Duodenal mucosa (tissue), 2 donors: ENCODE data around the gene KIF13A.

Experiments used
- H3K27ac ChIP-seq: one replicate; pipeline ENCODE4 v1.7.0; 2013; ENCODE audit warnings: low read depth, low read length
- H3K27me3 ChIP-seq, 2 donors: one replicate each; pipeline ENCODE4 v1.7.0; 2013; ENCODE audit warnings: low read length in 2 of 2, control low read depth in 1 of 2; ENCODE audit not compliant: insufficient read depth in 2 of 2, control insufficient read depth in 1 of 2
- H3K36me3 ChIP-seq, 2 donors: one replicate each; pipeline ENCODE4 v1.7.0; 2013; ENCODE audit warnings: low read length in 2 of 2, control low read depth in 1 of 2; ENCODE audit not compliant: insufficient read depth in 2 of 2, control insufficient read depth in 1 of 2
- H3K4me1 ChIP-seq, 2 donors: one replicate each; pipeline ENCODE4 v1.7.0; 2013; ENCODE audit warnings: low read length in 2 of 2, control low read depth in 1 of 2; ENCODE audit not compliant: insufficient read depth in 2 of 2, control insufficient read depth in 1 of 2
- H3K4me3 ChIP-seq, 2 donors: one replicate each; pipeline ENCODE4 v1.7.0; 2013; ENCODE audit warnings: low read length in 2 of 2, low read depth in 1 of 2
- H3K9ac ChIP-seq, 2 donors: one replicate each; pipeline ENCODE4 v1.7.0; 2013; ENCODE audit warnings: low read length in 2 of 2, low read depth in 1 of 2
- H3K9me3 ChIP-seq, 2 donors: one replicate each; pipeline ENCODE4 v1.7.0; 2013; ENCODE audit warnings: low read length in 2 of 2, control low read depth in 1 of 2; ENCODE audit not compliant: control insufficient read depth in 1 of 2

KIF13A gene

DNA sequence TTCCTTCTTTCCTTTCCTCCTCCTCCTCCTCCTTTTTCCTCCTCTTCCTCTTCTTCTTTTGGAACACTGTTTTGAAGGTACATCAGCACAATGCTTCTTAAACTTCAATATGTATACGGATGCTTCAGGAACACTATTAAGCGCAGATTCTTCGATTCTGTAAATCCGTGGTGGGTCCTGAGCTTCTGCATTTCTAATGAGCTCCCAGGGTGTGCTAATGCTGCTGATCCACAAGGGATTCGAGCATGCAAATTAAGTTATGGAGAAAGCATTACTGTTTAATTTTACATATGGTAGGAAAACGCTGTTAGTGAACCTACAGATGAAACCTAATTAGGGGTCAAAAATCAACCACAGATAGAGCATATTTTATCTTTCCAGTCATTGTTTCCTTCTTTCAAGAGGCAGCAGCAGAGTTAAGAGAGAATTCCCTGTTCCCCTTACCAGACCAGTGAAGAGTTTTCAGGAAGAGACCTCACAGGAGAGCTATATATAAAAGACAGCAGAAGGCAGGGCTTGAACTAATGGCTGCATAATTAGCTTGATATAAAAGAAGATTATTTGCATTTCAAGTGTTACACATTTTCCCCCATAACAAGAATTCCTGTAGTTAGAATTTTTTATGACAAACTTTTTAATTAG lies 47.2 kb downstream of the KIF13A start:
- Histone ChIP-seq H3K27me3 (no peaks in the 10 kb centered on the region), H3K36me3 (no peaks in the 10 kb centered on the region), H3K9me3 (no peaks in the 10 kb centered on the region), H3K27ac (no peak overlapping the region), H3K9ac (no peak overlapping the region), H3K4me3 (no peak overlapping the region), H3K4me1 (peaks cover 4 to 15% of the 10 kb centered on the region in 2 donors)

DNA sequence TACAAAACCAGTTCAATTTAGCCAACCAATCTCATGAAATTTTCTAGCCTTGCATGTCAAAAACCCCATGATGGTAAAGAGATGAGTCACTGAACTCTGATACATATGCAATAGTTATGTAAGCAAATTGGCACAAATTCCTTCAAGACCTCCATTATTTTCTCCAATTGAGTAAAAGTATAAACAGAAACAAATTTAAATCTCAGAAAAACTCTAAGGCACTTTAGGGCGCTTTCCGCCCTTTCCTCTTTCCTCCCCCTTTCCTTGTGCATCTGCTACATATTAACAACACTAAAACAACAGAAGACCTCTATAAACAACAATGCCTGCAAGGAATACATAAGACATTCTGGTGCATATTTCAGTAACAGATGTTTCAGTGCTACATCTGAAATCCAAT lies 48.5 kb downstream of the KIF13A start:
- no peak overlapping the region for H3K9ac ChIP-seq
- H3K27ac ChIP-seq, result no peak overlapping the region
- H3K27me3 ChIP-seq, result no peaks in the 10 kb centered on the region
- no peak overlapping the region for H3K4me3 ChIP-seq
- H3K36me3 ChIP-seq, result no peaks in the 10 kb centered on the region
- H3K4me1 ChIP-seq, result peaks cover 4 to 15% of the 10 kb centered on the region in 2 donors
- no peaks in the 10 kb centered on the region for H3K9me3 ChIP-seq

DNA sequence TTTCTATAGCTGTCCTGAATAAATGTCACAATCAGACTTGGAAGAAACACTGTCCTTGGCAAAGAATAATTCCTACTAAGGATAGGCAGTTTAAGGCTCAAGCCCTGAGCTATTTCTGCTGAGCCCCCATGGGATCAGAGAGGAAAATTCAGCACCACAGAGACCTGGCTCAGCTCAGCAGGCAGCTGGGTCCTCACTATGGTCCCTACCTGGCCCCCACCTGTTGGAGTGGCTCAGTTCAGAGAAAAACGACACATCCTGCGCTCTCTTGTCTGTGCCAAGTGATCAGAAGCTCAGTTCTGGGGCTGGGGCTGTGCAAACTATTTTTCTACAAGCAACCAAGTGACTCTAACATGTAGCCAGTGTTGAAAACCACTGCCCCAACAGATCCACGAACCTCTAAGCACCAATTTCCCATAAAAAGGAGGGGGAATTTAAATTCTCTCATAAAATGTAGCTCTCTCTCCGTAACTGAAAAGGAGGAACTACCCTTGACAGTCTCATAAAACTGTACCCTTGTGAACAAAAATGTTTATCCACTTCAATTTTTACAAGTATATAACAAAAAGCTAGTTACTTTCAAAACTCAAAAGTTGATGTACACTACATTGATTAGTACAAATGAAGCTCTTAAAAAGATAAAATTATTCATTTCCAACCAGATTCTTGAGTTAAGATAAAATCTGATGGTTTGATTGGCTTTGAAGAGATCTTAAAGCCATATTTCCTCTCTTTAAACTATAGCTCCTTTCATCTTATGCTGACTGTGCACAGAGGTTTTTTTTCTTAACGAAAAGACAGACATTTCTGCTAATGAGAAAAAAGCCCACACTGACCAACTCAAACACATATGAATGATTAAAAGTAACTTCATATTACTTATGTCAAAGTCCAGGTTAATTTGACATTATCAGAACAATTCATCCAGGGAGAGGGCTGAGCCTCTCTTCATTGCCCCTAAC lies 52.0 kb downstream of the KIF13A start:
- Histone ChIP-seq H3K4me3 (no peak overlapping the region), H3K4me1 (peaks cover 4 to 26% of the 10 kb centered on the region in 2 donors), H3K27ac (no peak overlapping the region)

DNA sequence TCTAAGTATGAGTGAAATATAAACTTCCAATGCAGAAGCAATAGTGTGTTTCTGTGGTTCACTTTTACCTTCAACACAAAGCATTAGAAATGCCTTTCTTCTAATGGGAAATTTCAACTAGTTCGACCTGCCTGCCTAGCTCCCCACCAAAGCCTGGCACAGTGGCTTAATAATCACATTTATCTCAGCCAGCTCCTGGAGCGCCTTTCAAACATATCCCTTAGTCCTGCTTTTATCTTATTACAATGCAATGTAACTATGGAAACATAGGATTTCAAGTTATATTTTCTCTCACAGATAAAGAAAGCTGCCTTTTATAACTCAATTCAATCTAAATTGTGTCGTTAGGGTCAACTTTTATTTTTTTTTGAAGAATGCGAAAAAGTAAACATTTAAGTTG lies 53.7 kb downstream of the KIF13A start:
- H3K4me1 ChIP-seq, result peaks cover 4 to 27% of the 10 kb centered on the region in 2 donors
- H3K27ac ChIP-seq, result no peak overlapping the region

More for the DNA sequence above, 52.0 kb downstream of the KIF13A start:
- Histone ChIP-seq H3K9ac (no peak overlapping the region), H3K36me3 (no peaks in the 10 kb centered on the region), H3K9me3 (no peaks in the 10 kb centered on the region), H3K27me3 (no peaks in the 10 kb centered on the region)

DNA sequence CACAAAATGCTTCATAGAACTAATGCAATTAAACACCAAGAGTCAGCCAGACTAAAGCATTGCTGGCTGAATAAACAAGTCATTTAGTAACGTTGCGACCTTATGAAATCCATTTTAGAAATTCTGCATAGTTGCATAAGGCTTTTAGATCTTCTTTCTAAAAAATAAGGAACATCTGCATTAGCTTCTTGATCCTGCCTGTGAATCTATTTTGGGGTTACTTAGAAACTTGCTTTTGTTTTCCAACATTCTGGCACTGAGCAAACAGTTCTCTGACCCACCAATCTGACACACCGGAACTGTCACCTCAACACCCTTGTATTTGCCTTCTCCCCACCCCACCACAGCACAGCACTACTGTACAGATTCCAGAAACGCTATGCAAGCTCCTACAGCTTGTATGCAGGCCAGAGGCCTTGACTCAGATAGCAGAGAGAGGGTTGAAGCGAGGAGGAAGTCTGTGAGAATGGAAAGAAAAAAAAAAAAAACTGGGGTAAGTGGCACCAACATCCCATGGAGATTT lies 55.0 kb downstream of the KIF13A start:
- Histone ChIP-seq H3K27ac (no peak overlapping the region), H3K27me3 (no peaks in the 10 kb centered on the region), H3K4me3 (no peak overlapping the region), H3K9me3 (no peaks in the 10 kb centered on the region), H3K9ac (no peak overlapping the region), H3K4me1 (peaks cover 4 to 27% of the 10 kb centered on the region in 2 donors), H3K36me3 (no peaks in the 10 kb centered on the region)

More for the DNA sequence above, 53.7 kb downstream of the KIF13A start:
- no peaks in the 10 kb centered on the region for H3K36me3 ChIP-seq
- no peaks in the 10 kb centered on the region for H3K9me3 ChIP-seq
- H3K4me3 ChIP-seq, result no peak overlapping the region
- no peaks in the 10 kb centered on the region for H3K27me3 ChIP-seq
- no peak overlapping the region for H3K9ac ChIP-seq

DNA sequence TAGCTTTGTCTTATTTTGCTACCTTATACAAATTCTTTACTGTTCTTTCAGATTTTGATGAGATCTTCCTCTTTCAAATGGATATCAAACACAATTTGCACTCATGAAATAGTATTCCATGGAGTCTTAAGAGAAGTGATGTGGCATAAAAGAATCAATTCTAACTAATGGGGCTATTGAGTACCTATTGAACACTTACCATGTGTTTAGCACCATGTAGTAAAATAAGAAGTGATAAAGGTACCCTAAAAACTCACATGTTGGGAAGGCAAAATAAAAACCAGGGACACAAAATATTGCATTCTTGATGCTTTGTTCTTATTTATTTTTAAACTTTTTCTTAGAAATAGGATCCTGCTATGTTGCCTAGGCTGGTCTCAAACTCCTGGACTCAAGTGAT lies 56.2 kb downstream of the KIF13A start:
- Histone ChIP-seq H3K9ac (no peak overlapping the region), H3K9me3 (no peaks in the 10 kb centered on the region), H3K4me1 (peaks cover 4 to 18% of the 10 kb centered on the region in 2 donors), H3K36me3 (no peaks in the 10 kb centered on the region), H3K27ac (no peak overlapping the region), H3K4me3 (no peak overlapping the region), H3K27me3 (no peaks in the 10 kb centered on the region)

DNA sequence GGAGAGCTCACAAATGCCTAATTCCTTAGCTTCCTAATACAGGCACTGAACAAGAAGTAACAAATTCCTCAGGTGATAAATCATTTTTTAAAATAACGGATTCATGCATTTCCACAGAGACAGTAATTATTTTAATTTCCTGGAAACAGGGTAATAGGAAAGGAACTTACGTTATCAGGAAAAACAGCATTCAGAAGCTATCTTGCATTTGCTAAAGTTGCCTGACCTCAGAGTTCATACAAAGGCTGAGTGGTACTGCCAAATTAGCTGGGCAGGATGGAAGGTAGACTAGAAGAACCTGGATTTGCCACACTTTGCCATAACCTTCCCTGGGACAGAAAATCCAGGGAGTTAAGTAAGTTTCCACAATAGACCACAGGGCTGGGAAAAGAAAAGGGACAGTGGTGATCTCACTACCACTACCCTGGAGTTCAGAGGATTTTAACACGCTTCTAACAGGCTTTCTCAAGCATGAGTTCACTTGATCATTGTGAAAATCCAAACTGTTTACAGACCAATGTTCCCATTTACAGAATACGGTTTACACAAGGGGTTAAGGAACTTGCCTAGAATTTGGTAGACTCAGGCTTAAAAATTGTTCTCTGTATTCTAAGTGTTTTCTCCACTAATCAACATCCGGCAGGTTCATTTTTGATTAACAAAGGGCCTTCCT lies 57.0 kb downstream of the KIF13A start:
- H3K27me3 ChIP-seq, result no peaks in the 10 kb centered on the region
- no peaks in the 10 kb centered on the region for H3K9me3 ChIP-seq
- no peak overlapping the region for H3K4me3 ChIP-seq
- no peak overlapping the region for H3K9ac ChIP-seq
- no peaks in the 10 kb centered on the region for H3K36me3 ChIP-seq
- no peak overlapping the region for H3K27ac ChIP-seq
- H3K4me1 ChIP-seq, result peaks cover 0 to 12% of the 10 kb centered on the region in 2 donors

DNA sequence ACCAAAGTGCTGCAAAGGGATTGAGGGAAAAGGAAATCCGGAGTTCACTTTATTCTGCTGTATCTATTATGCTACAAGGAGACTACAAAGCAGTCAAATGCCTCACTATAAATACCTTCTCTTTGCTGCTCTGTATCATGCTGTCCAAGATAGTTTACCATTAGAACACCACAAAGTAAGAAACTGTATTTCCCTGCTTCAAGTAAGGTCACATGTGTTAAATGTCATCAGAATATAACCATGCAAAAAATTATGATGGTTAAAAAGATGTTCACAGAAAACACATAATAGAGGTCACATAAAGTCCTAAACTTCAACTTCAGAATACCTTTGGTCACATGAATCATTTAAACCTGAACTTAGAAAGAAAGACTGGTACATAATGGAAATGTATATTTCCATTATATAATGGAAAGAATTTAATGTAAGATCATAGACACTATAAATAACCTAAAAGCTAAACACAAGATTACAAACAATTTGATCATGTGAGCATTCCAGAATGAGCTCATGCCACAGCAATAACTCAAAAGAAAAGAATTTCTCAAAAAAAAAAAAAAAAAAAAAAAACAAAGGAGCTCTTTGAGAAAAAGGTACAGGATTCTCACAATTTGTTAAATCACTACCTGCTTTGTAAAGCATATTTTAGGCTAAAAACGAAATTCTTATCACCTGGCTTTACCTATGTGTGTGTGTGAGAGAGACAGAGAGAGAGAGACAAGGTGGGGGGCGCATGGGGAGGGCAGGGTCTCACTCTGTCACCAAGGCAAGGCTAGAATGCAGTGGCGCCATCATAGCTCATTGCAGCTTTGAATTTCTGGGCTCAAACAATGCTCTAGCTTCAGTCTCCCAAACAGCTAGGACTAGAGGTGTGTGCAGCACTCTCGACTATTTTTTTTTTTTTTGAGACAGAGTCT lies 58.7 kb downstream of the KIF13A start:
- Histone ChIP-seq H3K9ac (no peak overlapping the region), H3K36me3 (no peaks in the 10 kb centered on the region), H3K4me1 (peaks cover 0 to 12% of the 10 kb centered on the region in 2 donors), H3K27ac (no peak overlapping the region), H3K9me3 (no peaks in the 10 kb centered on the region), H3K4me3 (no peak overlapping the region), H3K27me3 (no peaks in the 10 kb centered on the region)

DNA sequence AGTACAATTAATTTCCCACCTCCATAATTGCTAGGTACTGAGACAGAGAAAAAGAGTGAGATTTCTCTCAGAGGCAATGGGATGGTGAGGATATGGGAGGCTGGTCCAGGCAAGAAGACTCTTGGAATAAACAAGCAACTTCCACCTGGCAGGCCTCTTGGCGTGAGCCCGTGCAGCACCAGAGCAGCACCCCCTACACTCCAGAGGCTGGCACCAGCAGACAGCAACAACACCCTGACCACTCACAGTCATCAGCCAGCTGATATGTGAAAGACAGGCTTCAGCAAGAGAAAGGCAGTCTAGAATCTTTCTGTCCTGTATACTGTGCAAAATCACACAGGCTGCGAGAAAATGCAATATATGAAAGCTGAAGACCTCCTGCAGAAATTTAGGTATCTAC lies 59.7 kb downstream of the KIF13A start:
- no peak overlapping the region for H3K4me3 ChIP-seq
- H3K27ac ChIP-seq, result no peak overlapping the region
- peaks cover 0 to 8% of the 10 kb centered on the region in 2 donors for H3K4me1 ChIP-seq
- H3K9me3 ChIP-seq, result no peaks in the 10 kb centered on the region
- H3K9ac ChIP-seq, result no peak overlapping the region
- H3K36me3 ChIP-seq, result no peaks in the 10 kb centered on the region
- H3K27me3 ChIP-seq, result no peaks in the 10 kb centered on the region
